ENCODE data around the gene TNIP2. TPM values are rescaled to one million over a fixed set of nuclear protein-coding genes. Genes with fewer than 3 reads are reported as not detected.

TNIP2 gene
- total RNA-seq, 1 donor = 30.2 TPM

Other genes starting within 250 kb of the TNIP2 start
- gene FAM193A, start 219.7 kb downstream of the TNIP2 start, total RNA-seq = 36.9 TPM
- gene SH3BP2, start 36.7 kb upstream of the TNIP2 start, total RNA-seq = 60.6 TPM
- 163 TPM for gene ADD1, start 87.5 kb upstream of the TNIP2 start, total RNA-seq
- gene NOP14, start 207.1 kb upstream of the TNIP2 start, total RNA-seq = 11.3 TPM
- gene GRK4, start 207.2 kb upstream of the TNIP2 start, total RNA-seq = 9.4 TPM

Measured in hematopoietic multipotent progenitor cell (in vitro differentiated cells).